Cardiac fibroblast (primary cell): ENCODE results near the gene PRKAR1A.
"Not testable (repeated sequence)": the region's sequence is repeated elsewhere in the genome, so short reads cannot be mapped to it uniquely, and the experiment has no call there.

ENCODE experiments used
- DNase-seq, 2 donors: peaks; one replicate each; pipeline versions ENCODE4 v3.0.0 to v3.0.0-alpha.2; 2010; ENCODE audit warnings: low read depth in 2 of 2
- H3K4me3 ChIP-seq, 2 donors: replicated peaks in 1 of 2; 1 replicate in 1 of 2; 2 replicates in 1 of 2; pipeline ENCODE4 v1.5.1; 2011; ENCODE audit warnings: low read depth in 2 of 2, low read length in 2 of 2, mild to moderate bottlenecking in 2 of 2, moderate library complexity in 1 of 2
- CTCF ChIP-seq: IDR thresholded peaks from one replicate; pipeline ENCODE4 v1.5.1; 2011; ENCODE audit warnings: low read depth, mild to moderate bottlenecking, low read length, inconsistent platforms

The PRKAR1A gene

GRCh38 chr17:68576811-68577496, 64.7 kb downstream of the PRKAR1A start:
- H3K4me3 ChIP-seq, result no peak overlapping the region
- DNase-seq, result peak; percentile 74 to 88
- peak; percentile 37 for TF ChIP-seq CTCF

GRCh38 chr17:68577497-68577821, 65.2 kb downstream of the PRKAR1A start:
- no peak overlapping the region for H3K4me3 ChIP-seq
- no peak for DNase-seq
- TF ChIP-seq CTCF, result no peak

- no peak for TF ChIP-seq CTCF
- no peak overlapping the region for H3K4me3 ChIP-seq
- no peak for DNase-seq
Observed at GRCh38 chr17:68578236-68578635, 66.0 kb downstream of the PRKAR1A start.

- no peak for TF ChIP-seq CTCF
- no peak for DNase-seq
- H3K4me3 ChIP-seq, result no peak overlapping the region
Observed at GRCh38 chr17:68579194-68579927, 67.1 kb downstream of the PRKAR1A start.

GRCh38 chr17:68580236-68580770, 68.1 kb downstream of the PRKAR1A start:
- DNase-seq, result peak; percentile 82 to 96

GRCh38 chr17:68581863-68582645, 69.8 kb downstream of the PRKAR1A start:
- no peak overlapping the region for H3K4me3 ChIP-seq
- DNase-seq, result no peak
- no peak for TF ChIP-seq CTCF

More at GRCh38 chr17:68580236-68580770, 68.1 kb downstream of the PRKAR1A start:
- no peak overlapping the region for H3K4me3 ChIP-seq
- no peak for TF ChIP-seq CTCF

- DNase-seq, H3K4me3 ChIP-seq: not testable (repeated sequence)
Observed at GRCh38 chr17:68582867-68583266, 70.6 kb downstream of the PRKAR1A start.
